IMR-90 (cell line): Measurements from ENCODE around the gene PPARD. TPM values are rescaled to one million over a fixed set of nuclear protein-coding genes. Genes with fewer than 3 reads are reported as not detected.
A peak's percentile ranks its signal among the peaks of the same experiment; 100 is the strongest.

Experiments used
- ATAC-seq: fragments of 200-7000 bp; cut with Tn5 transposase; 2 replicates; pipeline ENCODE4 v1.9.1; 2020; ENCODE audit warnings: low read depth, mild to moderate bottlenecking, moderate library complexity
- BruUV-seq: library from RNA; stranded (reverse); fragments of 400-500 nt; replicated peaks from 2 replicates; lab custom pipeline; 2021; lab: Mats Ljungman, UMichigan
- CTCF ChIA-PET: fragments of 300-600 bp; formaldehyde crosslinking; extraction: SDS; loops from one replicate; lab custom pipeline; 2021; ENCODE audit warnings: antibody characterized with exemption; lab: Yijun Ruan, JAX
- POLR2A ChIA-PET: fragments of 300-600 bp; sonication (Branson Sonifier 250); formaldehyde crosslinking; loops from one replicate; lab custom pipeline; 2022; ENCODE audit warnings: antibody characterized with exemption; ENCODE audit not compliant: unreplicated experiment; lab: Charles Lee
- DNase-seq: peaks from one replicate; pipeline ENCODE4 v3.0.0; 2013
- H2AFZ ChIP-seq: replicated peaks from 2 replicates; pipeline ENCODE3; 2013; ENCODE audit warnings: low read length, mild to moderate bottlenecking; ENCODE audit not compliant: poor library complexity
- H2AK5ac ChIP-seq: 2 replicates; pipeline ENCODE4 v1.6.1; 2013; ENCODE audit warnings: low read depth, low read length, inconsistent platforms
- H2AK9ac ChIP-seq: replicated peaks from 2 replicates; pipeline ENCODE3; 2013; ENCODE audit warnings: mild to moderate bottlenecking, low read depth, low read length, moderate library complexity; ENCODE audit not compliant: poor library complexity
- H2BK120ac ChIP-seq: 2 replicates; pipeline ENCODE4 v1.6.1; 2013; ENCODE audit warnings: low read depth, low read length, inconsistent platforms
- H2BK15ac ChIP-seq: 3 replicates; pipeline ENCODE4 v1.6.1; 2013; ENCODE audit warnings: low read depth, low read length, inconsistent platforms
- H2BK20ac ChIP-seq: 2 replicates; pipeline ENCODE4 v1.6.1; 2013; ENCODE audit warnings: low read depth, mild to moderate bottlenecking, inconsistent platforms, low read length, moderate library complexity
- H2BK5ac ChIP-seq: 2 replicates; pipeline ENCODE4 v1.6.1; 2013; ENCODE audit warnings: mild to moderate bottlenecking, low read depth, low read length, inconsistent platforms; ENCODE audit not compliant: poor library complexity, severe bottlenecking
- H3K14ac ChIP-seq: replicated peaks from 2 replicates; pipeline ENCODE4 v1.6.1; 2013; ENCODE audit warnings: low read depth, low read length, inconsistent platforms
- H3K18ac ChIP-seq: 2 replicates; pipeline ENCODE4 v1.6.1; 2013; ENCODE audit warnings: low read depth, low read length, control low read depth
- H3K23ac ChIP-seq: 2 replicates; pipeline ENCODE4 v1.6.1; 2013; ENCODE audit warnings: low read depth, low read length, inconsistent platforms
- H3K27ac ChIP-seq: 2 replicates; pipeline ENCODE4 v1.5.1; 2013; ENCODE audit warnings: mild to moderate bottlenecking, control low read depth, low read length; ENCODE audit not compliant: insufficient read depth
- H3K27me3 ChIP-seq: 2 replicates; pipeline ENCODE4 v1.6.1; 2013; ENCODE audit warnings: low read length; ENCODE audit not compliant: control insufficient read depth, insufficient read depth
- H3K36me3 ChIP-seq: 2 replicates; pipeline ENCODE4 v1.6.1; 2013; ENCODE audit warnings: low read length, mixed read lengths; ENCODE audit not compliant: control insufficient read depth, insufficient read depth
- H3K4ac ChIP-seq: 2 replicates; pipeline ENCODE4 v1.6.1; 2013; ENCODE audit warnings: low read depth, low read length, inconsistent platforms
- H3K4me1 ChIP-seq: 2 replicates; pipeline ENCODE4 v1.6.1; 2013; ENCODE audit warnings: low read length, mixed read lengths; ENCODE audit not compliant: control insufficient read depth, insufficient read depth
- H3K4me2 ChIP-seq: 2 replicates; pipeline ENCODE4 v1.6.1; 2013; ENCODE audit warnings: low read depth, mild to moderate bottlenecking, control low read depth, low read length, moderate library complexity
- H3K4me3 ChIP-seq: 2 replicates; pipeline ENCODE4 v1.5.1; 2013; ENCODE audit warnings: low read depth, mild to moderate bottlenecking, control low read depth, low read length, moderate library complexity; ENCODE audit not compliant: insufficient read depth
- H3K56ac ChIP-seq: 2 replicates; pipeline ENCODE4 v1.6.1; 2013; ENCODE audit warnings: low read length, inconsistent platforms; ENCODE audit not compliant: insufficient read depth; ENCODE audit errors: extremely low read depth
- H3K79me1 ChIP-seq, 2 experiments: 2 replicates each; pipeline ENCODE4 v1.6.1; 2013; ENCODE audit warnings: low read length in 2 of 2, inconsistent platforms in 1 of 2, low read depth in 1 of 2
- H3K9ac ChIP-seq: 2 replicates; pipeline ENCODE4 v1.6.1; 2013; ENCODE audit warnings: low read depth, low read length, control low read depth
- H3K9me1 ChIP-seq: 2 replicates; pipeline ENCODE4 v1.6.1; 2013; ENCODE audit warnings: low read length, inconsistent platforms; ENCODE audit not compliant: insufficient read depth
- H3K9me3 ChIP-seq: 2 replicates; pipeline ENCODE4 v1.6.1; 2013; ENCODE audit warnings: low read length; ENCODE audit not compliant: control insufficient read depth, insufficient read depth
- H4K20me1 ChIP-seq: 2 replicates; pipeline ENCODE4 v1.6.1; 2013; ENCODE audit warnings: low read length, inconsistent platforms; ENCODE audit not compliant: insufficient read depth
- H4K5ac ChIP-seq: 2 replicates; pipeline ENCODE4 v1.6.1; 2013; ENCODE audit warnings: mild to moderate bottlenecking, low read depth, low read length, control low read depth
- H4K8ac ChIP-seq, 2 experiments: 2 replicates each; pipeline ENCODE4 v1.6.1; 2013; ENCODE audit warnings: low read depth in 2 of 2, low read length in 2 of 2, control low read depth in 1 of 2, inconsistent platforms in 1 of 2
- H4K91ac ChIP-seq: 2 replicates; pipeline ENCODE4 v1.6.1; 2013; ENCODE audit warnings: low read depth, low read length, inconsistent platforms; ENCODE audit not compliant: insufficient read depth
- CEBPB ChIP-seq: IDR thresholded peaks from 2 replicates; pipeline ENCODE4 v1.6.1; 2012; ENCODE audit warnings: low read depth, low read length, improper control_type of control experiment
- MAFK ChIP-seq: IDR thresholded peaks from 2 replicates; pipeline ENCODE4 v1.6.1; 2012; ENCODE audit warnings: low read depth, low read length, improper control_type of control experiment
- MAZ ChIP-seq: IDR thresholded peaks from 2 replicates; pipeline ENCODE4 v1.6.1; 2012; ENCODE audit warnings: low read depth, mild to moderate bottlenecking, low read length, improper control_type of control experiment, moderate library complexity, borderline replicate concordance
- MXI1 ChIP-seq: IDR thresholded peaks from 2 replicates; pipeline ENCODE4 v1.6.1; 2012; ENCODE audit warnings: low read depth, mild to moderate bottlenecking, low read length, moderate library complexity, borderline replicate concordance
- NFE2L2 ChIP-seq: fragments of 150-350 bp; IDR thresholded peaks from 2 replicates; pipeline ENCODE4 v1.6.1; 2016; ENCODE audit warnings: low read depth, mild to moderate bottlenecking, low read length
- POLR2A ChIP-seq: IDR thresholded peaks from 2 replicates; pipeline ENCODE4 v1.6.1; 2012; ENCODE audit warnings: mild to moderate bottlenecking, low read depth, low read length
- RAD21 ChIP-seq: IDR thresholded peaks from 2 replicates; pipeline ENCODE4 v1.6.1; 2012; ENCODE audit warnings: low read length, improper control_type of control experiment
- RCOR1 ChIP-seq: IDR thresholded peaks from 2 replicates; pipeline ENCODE4 v1.6.1; 2012; ENCODE audit warnings: mild to moderate bottlenecking, low read length, improper control_type of control experiment; ENCODE audit not compliant: insufficient replicate concordance
- RFX5 ChIP-seq: IDR thresholded peaks from 2 replicates; pipeline ENCODE4 v1.8.0; 2012; ENCODE audit warnings: low read depth, mild to moderate bottlenecking, low read length, moderate library complexity
- SMC3 ChIP-seq: fragments of 150-350 bp; IDR thresholded peaks from 2 replicates; pipeline ENCODE4 v1.6.1; 2016; ENCODE audit warnings: low read depth, mild to moderate bottlenecking, antibody characterized with exemption, low read length, moderate library complexity
- WGBS, 2 experiments: methylation state at CpG; one replicate each; pipeline versions ENCODE4 v1.1.5 to v1.1.7; 2013; ENCODE audit warnings: missing lambda C conversion rate in 2 of 2; ENCODE audit not compliant: insufficient read length in 1 of 2; ENCODE audit errors: extremely low coverage in 2 of 2; 5-methylcytosine and 5-hydroxymethylcytosine counted together
- dilution Hi-C: fragments of 300-500 bp; cut with HindIII; formaldehyde crosslinking; loops from one replicate; pipeline ENCODE4 v1.14.3; 2018; ENCODE audit warnings: low sequenced_read_pairs; ENCODE audit not compliant: unreplicated experiment
- in situ Hi-C: fragments of 300-500 bp; cut with MboI; formaldehyde crosslinking; loops from 3 replicates; pipeline ENCODE4 v1.14.3; 2019; ENCODE audit warnings: low sequenced_read_pairs, inconsistent platforms, mixed read lengths
- intact Hi-C: fragments of 100-400 bp; cut with micrococcal nuclease; formaldehyde crosslinking; loops from 2 replicates; pipeline ENCODE4 v1.10.0; 2022
- polyA plus RNA-seq, 3 experiments: library from polyadenylated mRNA; depleted of rRNA; stranded (reverse); fragments of >200 nt; gene quantifications; 2 replicates each; pipeline ENCODE4 v1.2.3, GENCODE V29; 2012; ENCODE audit warnings: low replicate concordance in 1 of 3
- total RNA-seq: library from RNA; depleted of rRNA; stranded (reverse); fragments of >200 nt; gene quantifications from 2 replicates; pipeline ENCODE4 v1.2.3, GENCODE V29; 2012
- TF ChIP-seq, protein P1 (sequence below): conservative IDR thresholded peaks from 2 replicates; pipeline ENCODE4 v1.5.1; 2012; ENCODE audit warnings: mild to moderate bottlenecking, low read depth, low read length, improper control_type of control experiment
- TF ChIP-seq, protein P2 (sequence below): fragments of 150-350 bp; IDR thresholded peaks from 2 replicates; pipeline ENCODE4 v1.6.1; 2016; ENCODE audit warnings: low read depth, mild to moderate bottlenecking, low read length, moderate library complexity, borderline replicate concordance
- TF ChIP-seq, protein P3 (sequence below): fragments of 150-350 bp; IDR thresholded peaks from 2 replicates; pipeline ENCODE4 v1.6.1; 2017; ENCODE audit warnings: mild to moderate bottlenecking, antibody characterized with exemption, low read length, low read depth

The PPARD gene
- total and polyA plus RNA-seq, 2 of the 4 experiments (the other 2 are of a cell fraction) = 10.4 to 69.0 TPM

DNA sequence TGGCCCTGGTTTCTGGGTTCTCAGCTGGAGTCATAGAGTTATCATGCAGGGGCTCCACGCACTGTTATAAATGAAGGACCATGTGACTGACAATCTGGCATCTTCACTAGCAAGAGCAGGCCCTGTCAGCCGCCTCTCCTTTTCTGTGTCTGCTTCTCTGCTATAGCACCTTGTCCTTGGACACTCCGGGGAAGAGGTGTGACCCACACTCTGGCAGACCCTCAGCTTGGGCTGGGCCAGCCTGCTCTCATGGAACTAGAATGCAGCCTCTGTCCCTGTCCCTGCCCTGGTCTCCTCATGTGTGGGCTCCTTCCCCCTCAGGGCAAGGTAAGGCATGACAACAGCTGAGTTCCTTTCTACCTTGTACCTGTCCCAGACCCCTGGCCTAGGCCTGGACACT, 98.8 kb downstream of the PPARD start:
- in situ Hi-C loops (no loop called here), intact Hi-C loops (no loop called here), dilution Hi-C loops (no loop called here)
- Histone ChIP-seq H2AK5ac (peak overlapping the region; percentile 53), H3K4me2 (no peak overlapping the region), H3K36me3 (no peaks in the 10 kb centered on the region), H4K20me1 (no peaks in the 10 kb centered on the region), H2BK5ac (no peak overlapping the region), H4K8ac (no peak overlapping the region), H3K23ac (no peak overlapping the region), H3K9ac (no peak overlapping the region), H3K56ac (no peak overlapping the region), H4K5ac (no peak overlapping the region), H4K91ac (peak overlapping the region; percentile 55), H3K27me3 (no peaks in the 10 kb centered on the region), H2AFZ (no peak overlapping the region), H3K4me1 (no peaks in the 10 kb centered on the region), H3K18ac (no peak overlapping the region), H2BK20ac (no peak overlapping the region; the same call in 1 of the 2 replicates), H2BK15ac (peak overlapping the region; percentile 48; the same call in 1 of the 3 replicates), H3K9me3 (no peaks in the 10 kb centered on the region), H3K9me1 (no peaks in the 10 kb centered on the region; the same call in 1 of the 2 replicates), H3K4ac (peak overlapping the region; percentile 55), H2BK120ac (no peak overlapping the region), H3K14ac (no peak overlapping the region), H3K79me1 (no peaks in the 10 kb centered on the region), H3K27ac (no peak overlapping the region), H3K4me3 (no peak overlapping the region), H2AK9ac (no peak overlapping the region)
- BruUV-seq = no TSS peak
- DNase-seq = no peak
- POLR2A ChIA-PET = no interaction called here
- WGBS, 2 experiments = 100% methylated on average over 1 of the region's 3 CpGs; no CpG with 5 or more reads in 1 of the 2 experiments
- no peak for ATAC-seq
- CTCF ChIA-PET = interaction anchor here (1.1 kb wide), 1 partner anchor 22 kb away, joined by 4 read pairs; no protein-coding TSS in a partner anchor
- TF ChIP-seq, protein P1, sequence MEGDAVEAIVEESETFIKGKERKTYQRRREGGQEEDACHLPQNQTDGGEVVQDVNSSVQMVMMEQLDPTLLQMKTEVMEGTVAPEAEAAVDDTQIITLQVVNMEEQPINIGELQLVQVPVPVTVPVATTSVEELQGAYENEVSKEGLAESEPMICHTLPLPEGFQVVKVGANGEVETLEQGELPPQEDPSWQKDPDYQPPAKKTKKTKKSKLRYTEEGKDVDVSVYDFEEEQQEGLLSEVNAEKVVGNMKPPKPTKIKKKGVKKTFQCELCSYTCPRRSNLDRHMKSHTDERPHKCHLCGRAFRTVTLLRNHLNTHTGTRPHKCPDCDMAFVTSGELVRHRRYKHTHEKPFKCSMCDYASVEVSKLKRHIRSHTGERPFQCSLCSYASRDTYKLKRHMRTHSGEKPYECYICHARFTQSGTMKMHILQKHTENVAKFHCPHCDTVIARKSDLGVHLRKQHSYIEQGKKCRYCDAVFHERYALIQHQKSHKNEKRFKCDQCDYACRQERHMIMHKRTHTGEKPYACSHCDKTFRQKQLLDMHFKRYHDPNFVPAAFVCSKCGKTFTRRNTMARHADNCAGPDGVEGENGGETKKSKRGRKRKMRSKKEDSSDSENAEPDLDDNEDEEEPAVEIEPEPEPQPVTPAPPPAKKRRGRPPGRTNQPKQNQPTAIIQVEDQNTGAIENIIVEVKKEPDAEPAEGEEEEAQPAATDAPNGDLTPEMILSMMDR = no peak
- TF ChIP-seq, protein P2, sequence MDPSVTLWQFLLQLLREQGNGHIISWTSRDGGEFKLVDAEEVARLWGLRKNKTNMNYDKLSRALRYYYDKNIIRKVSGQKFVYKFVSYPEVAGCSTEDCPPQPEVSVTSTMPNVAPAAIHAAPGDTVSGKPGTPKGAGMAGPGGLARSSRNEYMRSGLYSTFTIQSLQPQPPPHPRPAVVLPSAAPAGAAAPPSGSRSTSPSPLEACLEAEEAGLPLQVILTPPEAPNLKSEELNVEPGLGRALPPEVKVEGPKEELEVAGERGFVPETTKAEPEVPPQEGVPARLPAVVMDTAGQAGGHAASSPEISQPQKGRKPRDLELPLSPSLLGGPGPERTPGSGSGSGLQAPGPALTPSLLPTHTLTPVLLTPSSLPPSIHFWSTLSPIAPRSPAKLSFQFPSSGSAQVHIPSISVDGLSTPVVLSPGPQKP = no peak
- no peak for TF ChIP-seq RCOR1
- no peak for TF ChIP-seq CEBPB
- TF ChIP-seq SMC3 = no peak
- TF ChIP-seq RFX5 = no peak
- no peak for TF ChIP-seq NFE2L2
- TF ChIP-seq RAD21 = no peak
- TF ChIP-seq POLR2A = no peak
- TF ChIP-seq MAFK = no peak
- TF ChIP-seq, protein P3, sequence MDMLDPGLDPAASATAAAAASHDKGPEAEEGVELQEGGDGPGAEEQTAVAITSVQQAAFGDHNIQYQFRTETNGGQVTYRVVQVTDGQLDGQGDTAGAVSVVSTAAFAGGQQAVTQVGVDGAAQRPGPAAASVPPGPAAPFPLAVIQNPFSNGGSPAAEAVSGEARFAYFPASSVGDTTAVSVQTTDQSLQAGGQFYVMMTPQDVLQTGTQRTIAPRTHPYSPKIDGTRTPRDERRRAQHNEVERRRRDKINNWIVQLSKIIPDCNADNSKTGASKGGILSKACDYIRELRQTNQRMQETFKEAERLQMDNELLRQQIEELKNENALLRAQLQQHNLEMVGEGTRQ = no peak
- TF ChIP-seq MXI1 = no peak
- TF ChIP-seq MAZ = no peak
